PFSK-1 (cell line): Measurements from ENCODE around the gene GCHFR.

ENCODE experiments used
- FOXP2 ChIP-seq: optimal IDR thresholded peaks from 2 replicates; pipeline ENCODE3; 2011; ENCODE audit warnings: borderline replicate concordance, control low read depth, inconsistent platforms; ENCODE audit not compliant: insufficient read depth; ENCODE audit errors: extremely low read length, extremely low read depth
- POLR2AphosphoS5 ChIP-seq: IDR thresholded peaks from 2 replicates; pipeline ENCODE4 v1.6.1; 2012; ENCODE audit warnings: low read depth, mild to moderate bottlenecking, control low read depth, low read length, moderate library complexity
- REST ChIP-seq, 2 experiments: IDR thresholded peaks; 2 replicates each; pipeline versions ENCODE4 v1.6.1 to v1.8.0; 2011 to 2012; ENCODE audit warnings: low read depth in 2 of 2, low read length in 2 of 2, control low read depth in 1 of 2, inconsistent platforms in 1 of 2, mild to moderate bottlenecking in 1 of 2, moderate library complexity in 1 of 2; ENCODE audit not compliant: insufficient read depth in 1 of 2
- SIN3A ChIP-seq: IDR thresholded peaks from 2 replicates; pipeline ENCODE4 v1.6.1; 2012; ENCODE audit warnings: mild to moderate bottlenecking, low read length, moderate library complexity, borderline replicate concordance; ENCODE audit not compliant: insufficient read depth
- TAF1 ChIP-seq: IDR thresholded peaks from 2 replicates; pipeline ENCODE4 v1.6.1; 2012; ENCODE audit warnings: low read length, control low read depth, borderline replicate concordance; ENCODE audit not compliant: insufficient read depth

GCHFR gene

GRCh38 chr15:40746916-40747418, 16.9 kb upstream of the GCHFR start:
- no peak for TF ChIP-seq POLR2AphosphoS5
- no peak for TF ChIP-seq REST (IDR thresholded peaks at IDR 0.05; ENCODE audit: insufficient read depth in 1 of 2, low read depth in 2 of 2, low read length in 2 of 2)
- TF ChIP-seq FOXP2 = no peak
- TF ChIP-seq SIN3A = no peak
- TF ChIP-seq TAF1 = no peak

- no peak for TF ChIP-seq SIN3A
Observed at GRCh38 chr15:40747685-40748631, 15.9 kb upstream of the GCHFR start.

DNA sequence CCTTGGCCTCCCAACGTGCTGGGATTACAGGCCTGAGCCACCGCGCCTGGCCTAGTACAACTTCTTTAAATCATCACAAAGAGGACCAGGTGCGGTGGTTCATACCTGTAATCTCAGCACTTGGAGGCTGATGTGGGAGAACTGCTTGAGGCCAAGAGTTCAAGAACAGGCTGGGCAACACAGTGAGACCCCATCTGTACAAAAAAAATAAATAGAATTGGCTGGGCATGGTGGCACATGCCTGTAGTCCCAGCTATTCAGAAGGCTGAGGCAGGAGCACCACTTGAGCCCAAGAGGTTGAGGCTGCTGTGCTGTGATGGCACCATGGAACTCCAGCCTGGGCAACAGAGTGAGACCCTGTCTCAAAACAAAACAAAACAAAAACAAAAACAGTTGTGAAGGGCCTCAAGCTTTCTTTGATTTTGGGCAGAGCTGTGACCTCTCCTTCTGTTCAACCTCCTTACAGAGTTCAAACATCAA, 14.7 kb upstream of the GCHFR start:
- TF ChIP-seq TAF1 = no peak
- no peak for TF ChIP-seq SIN3A
- no peak for TF ChIP-seq REST (IDR thresholded peaks at IDR 0.05; ENCODE audit: insufficient read depth in 1 of 2, low read depth in 2 of 2, low read length in 2 of 2)
- no peak for TF ChIP-seq POLR2AphosphoS5
- no peak for TF ChIP-seq FOXP2

- no peak for TF ChIP-seq SIN3A
- TF ChIP-seq POLR2AphosphoS5 = no peak
- TF ChIP-seq REST (IDR thresholded peaks at IDR 0.05; ENCODE audit: insufficient read depth in 1 of 2, low read depth in 2 of 2, low read length in 2 of 2) = no peak
- no peak for TF ChIP-seq FOXP2
- TF ChIP-seq TAF1 = no peak
Observed at GRCh38 chr15:40750885-40751284, 13.0 kb upstream of the GCHFR start.

- TF ChIP-seq REST (IDR thresholded peaks at IDR 0.05; ENCODE audit: insufficient read depth in 1 of 2, low read depth in 2 of 2, low read length in 2 of 2) = no peak
- no peak for TF ChIP-seq FOXP2
- no peak for TF ChIP-seq POLR2AphosphoS5
- TF ChIP-seq SIN3A = no peak
- TF ChIP-seq TAF1 = no peak
Observed at GRCh38 chr15:40751745-40752144, 12.1 kb upstream of the GCHFR start.
